Ovary (tissue), 9 donors: ENCODE measurements around the gene SEMA6A. TPM values are rescaled to one million over a fixed set of nuclear protein-coding genes. Genes with fewer than 3 reads are reported as not detected.

Experiments
- DNase-seq, 5 donors: peaks; one replicate each; pipeline ENCODE4 v3.0.0-alpha.2; 2019 to 2020
- H3K27ac ChIP-seq, 2 donors: fragments of 200-600 bp; one replicate each; pipeline versions ENCODE4 v1.5.1 to v1.8.0; 2019 to 2022
- H3K27me3 ChIP-seq: fragments of 200-600 bp; one replicate; pipeline ENCODE4 v1.8.0; 2022
- H3K36me3 ChIP-seq: fragments of 200-600 bp; sonication (generic); one replicate; pipeline ENCODE4 v1.5.1; 2019
- H3K4me1 ChIP-seq: one replicate; pipeline ENCODE4 v1.8.1; 2013; ENCODE audit warnings: mild to moderate bottlenecking, moderate library complexity; ENCODE audit not compliant: insufficient read depth
- H3K4me3 ChIP-seq: fragments of 200-600 bp; sonication (generic); one replicate; pipeline ENCODE4 v1.5.1; 2017
- H3K9me3 ChIP-seq, 2 donors: fragments of 200-600 bp in 1 of 2; sonication (generic) in 1 of 2; one replicate each; pipeline versions ENCODE4 v1.5.1 to v1.8.1; 2013 to 2019; ENCODE audit warnings: mild to moderate bottlenecking in 1 of 2, moderate library complexity in 1 of 2
- CTCF ChIP-seq, 3 donors: fragments of 450-650 bp in 2 of 3; fragments of 200-600 bp in 1 of 3; IDR thresholded peaks; one replicate each; pipeline versions ENCODE4 v1.5.1 to v1.8.0; 2016 to 2022; ENCODE audit warnings: antibody characterized with exemption in 3 of 3, mild to moderate bottlenecking in 1 of 3
- EP300 ChIP-seq: sonication (generic); formaldehyde crosslinking; IDR thresholded peaks from one replicate; pipeline ENCODE4 v1.6.1; 2017; ENCODE audit warnings: antibody characterized with exemption
- POLR2A ChIP-seq: fragments of 450-650 bp; IDR thresholded peaks from one replicate; pipeline ENCODE4 v1.6.1; 2017; ENCODE audit warnings: antibody characterized with exemption, mild to moderate bottlenecking, moderate library complexity
- WGBS, 3 donors: extraction: QIAGEN DNeasy Blood & Tissue Kit in 1 of 3; methylation state at CpG; one replicate each; pipeline versions ENCODE4 v1.1.5 to v1.1.7; 2013 to 2017; 5-methylcytosine and 5-hydroxymethylcytosine counted together
- intact Hi-C, 4 donors: fragments of 100-400 bp; cut with DNase I; formaldehyde crosslinking; loops; one replicate each; pipeline versions ENCODE4 v1.11.0 to v1.15.1; 2022 to 2023
- polyA plus RNA-seq, 2 donors: library from polyadenylated mRNA; stranded (reverse); fragments of 200-250 nt in 1 of 2; fragments of 350-450 nt in 1 of 2; fragmentation: Illumina TruSeq in 1 of 2; extraction: RNeasy Lipid Tissue Mini Kit (QIAGEN cat#74804) in 1 of 2; gene quantifications; one replicate each; pipeline ENCODE4 v1.2.3, GENCODE V29; 2013 to 2014
- total RNA-seq, 7 donors: library from RNA; depleted of rRNA in 2 of 7; stranded (reverse); fragments of >200 nt in 2 of 7; fragmentation: NEBNext Ultra II Directional in 3 of 7; extraction: Animal tissue kit (Norgen Biotek cat#: 25700) in 3 of 7; gene quantifications; one replicate each; pipeline versions ENCODE4 v1.1.0 to v1.2.4, GENCODE V29; 2016 to 2023
- donor health status: DM: no; HTN: no; CAD: no; lungs with moderate emphysema.
- donor health status: DM: no; HTN: no; CAD: no.
- donor health status: Bipolar disorder and iron deficiency.
- donor health status: DM: yes; HTN: yes; CAD: no.
- donor health status: DM: no; HTN: no; CAD: no.
- donor health status: DM: yes; HTN: yes; CAD: no.

The SEMA6A gene
- total and polyA plus RNA-seq, 9 donors, result 5.7 to 57.1 (median 26.3) TPM

GRCh38 chr5:116516021-116516420 is 58.6 kb downstream of the SEMA6A start:
- no peak for DNase-seq
- H3K4me1 ChIP-seq, result no peaks in the 10 kb centered on the region
- H3K9me3 ChIP-seq, result no peaks in the 10 kb centered on the region
- H3K4me3 ChIP-seq, result no peak overlapping the region
- H3K27ac ChIP-seq, result no peak overlapping the region
- H3K36me3 ChIP-seq, result no peaks in the 10 kb centered on the region
- no peaks in the 10 kb centered on the region for H3K27me3 ChIP-seq
- intact Hi-C loops, result no loop called here
- 70 to 81% (median 74%) methylated on average over 4 of the region's 4 CpGs for WGBS, 3 donors
- TF ChIP-seq CTCF (IDR thresholded peaks at IDR 0.05) (no peak), EP300 (no peak), POLR2A (no peak)

- H3K4me3 ChIP-seq, result no peak overlapping the region
- H3K36me3 ChIP-seq, result no peaks in the 10 kb centered on the region
- no peak overlapping the region for H3K27ac ChIP-seq
- no peaks in the 10 kb centered on the region for H3K27me3 ChIP-seq
- no peak for DNase-seq
- H3K4me1 ChIP-seq, result peaks cover 1% of the 10 kb centered on the region
- TF ChIP-seq POLR2A (no peak), EP300 (no peak)
- intact Hi-C loops, result no loop called here
- WGBS, 3 donors, result 72 to 93% (median 84%) methylated on average over 2 of the region's 2 CpGs
- no peaks in the 10 kb centered on the region for H3K9me3 ChIP-seq
These were observed 60.1 kb downstream of the SEMA6A start for GRCh38 chr5:116514421-116514970.

- 3 to 18% (median 8%) methylated on average over 1 of the region's 1 CpG for WGBS, 3 donors
- intact Hi-C loops, result no loop called here
- TF ChIP-seq EP300 (no peak), CTCF (IDR thresholded peaks at IDR 0.05) (no peak), POLR2A (no peak)
- no peak overlapping the region for H3K4me3 ChIP-seq
- H3K4me1 ChIP-seq, result peaks cover 1% of the 10 kb centered on the region
- H3K27me3 ChIP-seq, result no peaks in the 10 kb centered on the region
- H3K9me3 ChIP-seq, result no peaks in the 10 kb centered on the region
- no peak for DNase-seq
- no peaks in the 10 kb centered on the region for H3K36me3 ChIP-seq
- no peak overlapping the region for H3K27ac ChIP-seq
These were observed 64.1 kb downstream of the SEMA6A start for GRCh38 chr5:116510517-116510916.

GRCh38 chr5:116509483-116510244 is 65.0 kb downstream of the SEMA6A start:
- Histone ChIP-seq H3K4me3 (no peak overlapping the region), H3K9me3 (no peaks in the 10 kb centered on the region), H3K4me1 (peaks cover 1% of the 10 kb centered on the region), H3K27ac (no peak overlapping the region), H3K27me3 (no peaks in the 10 kb centered on the region), H3K36me3 (no peaks in the 10 kb centered on the region)
- intact Hi-C loops, result no loop called here
- DNase-seq, result no peak
- no peak for TF ChIP-seq POLR2A
- no peak for TF ChIP-seq EP300
- TF ChIP-seq CTCF (IDR thresholded peaks at IDR 0.05), result no peak
- WGBS, 3 donors, result 72 to 80% (median 75%) methylated on average over 6 of the region's 6 CpGs

- Histone ChIP-seq H3K27ac (no peak overlapping the region), H3K36me3 (no peaks in the 10 kb centered on the region), H3K4me1 (peaks cover 1% of the 10 kb centered on the region), H3K9me3 (no peaks in the 10 kb centered on the region), H3K27me3 (no peaks in the 10 kb centered on the region), H3K4me3 (no peak overlapping the region)
- DNase-seq, result no peak
- WGBS, 3 donors, result 91 to 95% (median 95%) methylated on average over 6 of the region's 6 CpGs
- intact Hi-C loops, result no loop called here
- TF ChIP-seq EP300 (no peak), POLR2A (no peak), CTCF (IDR thresholded peaks at IDR 0.05) (no peak)
These were observed 65.8 kb downstream of the SEMA6A start for GRCh38 chr5:116508835-116509234.
